DMS79 treated with DMSO at 0.1 percent for 48 hours (cell line): ENCODE measurements around the gene PLXNA3.
"Not testable (repeated sequence)": the region's sequence is repeated elsewhere in the genome, so short reads cannot be mapped to it uniquely, and the experiment has no call there.

Experiments
- DNase-seq: peaks from one replicate; lab custom pipeline; 2025; lab: John Stamatoyannopoulos, UW

PLXNA3 gene

GRCh38 chrX:154478728-154479622 is 20.9 kb downstream of the PLXNA3 start, which contains the start of gene LAGE3:
Gene LAGE3 (minus strand): TSS chrX:154479281. CDS start chrX:154478915, 366 bp downstream.
- peak; percentile 8 for DNase-seq

- no peak for DNase-seq
Measured at GRCh38 chrX:154481195-154481594, 23.1 kb downstream of the PLXNA3 start.

- DNase-seq: no peak
Measured at GRCh38 chrX:154481911-154482601, 24.0 kb downstream of the PLXNA3 start.

- DNase-seq: no peak
Measured at GRCh38 chrX:154482786-154483185, 24.7 kb downstream of the PLXNA3 start.

GRCh38 chrX:154483325-154483724 is 25.2 kb downstream of the PLXNA3 start:
- DNase-seq: no peak

GRCh38 chrX:154484255-154485149 is 26.4 kb downstream of the PLXNA3 start:
- no peak for DNase-seq

GRCh38 chrX:154485150-154486051 is 27.3 kb downstream of the PLXNA3 start:
- no peak for DNase-seq

- DNase-seq: no peak
Measured at GRCh38 chrX:154486052-154486395, 27.9 kb downstream of the PLXNA3 start.

- DNase-seq: peak; percentile 21
Measured at GRCh38 chrX:154486396-154487207, 28.5 kb downstream of the PLXNA3 start, which contains the start of gene UBL4A. Gene UBL4A (minus strand): TSS chrX:154486615. CDS start chrX:154486584, 31 bp downstream.

GRCh38 chrX:154487518-154488290 is 29.6 kb downstream of the PLXNA3 start:
- no peak for DNase-seq

- no peak for DNase-seq
Measured at GRCh38 chrX:154488336-154489075, 30.4 kb downstream of the PLXNA3 start.

GRCh38 chrX:154489182-154489581 is 31.1 kb downstream of the PLXNA3 start:
- no peak for DNase-seq

GRCh38 chrX:154490021-154490413 is 31.9 kb downstream of the PLXNA3 start:
- peak; percentile 7 for DNase-seq

GRCh38 chrX:154490414-154491083 is 32.5 kb downstream of the PLXNA3 start, which contains the start of gene SLC10A3:
Gene SLC10A3 (minus strand): TSS chrX:154490629. CDS start chrX:154488940, 1,689 bp downstream.
- peak; percentile 66 for DNase-seq

- DNase-seq: no peak
Measured at GRCh38 chrX:154494715-154495114, 36.6 kb downstream of the PLXNA3 start.

GRCh38 chrX:154495472-154495922 is 37.4 kb downstream of the PLXNA3 start:
- DNase-seq: no peak

- DNase-seq: not testable (repeated sequence)
Measured at GRCh38 chrX:154496591-154497137, 38.6 kb downstream of the PLXNA3 start.
